Activated CD4-positive, CD25-positive, alpha-beta regulatory T cell treated with anti-CD3 and anti-CD28 coated beads, Interleukin-2, amount 50 U/mL, for 72 hours (primary cell): ENCODE data around the gene ZNF77.
A peak's percentile ranks its signal among the peaks of the same experiment; 100 is the strongest.
"Not testable (repeated sequence)": the region's sequence is repeated elsewhere in the genome, so short reads cannot be mapped to it uniquely, and the experiment has no call there.

Source experiments
- DNase-seq: peaks from one replicate; pipeline ENCODE4 v3.0.0; 2021

Gene ZNF77

DNA sequence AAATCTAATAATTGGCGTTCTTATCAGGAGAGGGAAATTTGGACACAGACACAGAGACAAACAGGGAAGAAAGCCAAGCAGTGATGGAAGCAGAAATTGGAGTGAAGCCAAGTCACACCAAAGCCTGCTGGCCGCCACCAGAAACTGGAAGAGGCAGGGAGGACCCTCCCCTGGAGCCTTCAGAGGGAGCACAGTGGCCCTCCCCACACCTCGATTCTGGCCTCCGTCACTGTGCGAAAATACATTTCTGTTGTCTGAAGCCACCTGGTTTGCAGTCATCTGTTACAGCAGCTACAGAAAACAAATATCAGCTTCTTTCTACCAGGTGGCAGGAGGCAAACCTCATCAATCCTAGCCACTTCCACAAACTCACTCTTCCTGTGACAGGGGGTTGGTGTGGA, 24.3 kb upstream of the ZNF77 start:
- DNase-seq: no peak

DNA sequence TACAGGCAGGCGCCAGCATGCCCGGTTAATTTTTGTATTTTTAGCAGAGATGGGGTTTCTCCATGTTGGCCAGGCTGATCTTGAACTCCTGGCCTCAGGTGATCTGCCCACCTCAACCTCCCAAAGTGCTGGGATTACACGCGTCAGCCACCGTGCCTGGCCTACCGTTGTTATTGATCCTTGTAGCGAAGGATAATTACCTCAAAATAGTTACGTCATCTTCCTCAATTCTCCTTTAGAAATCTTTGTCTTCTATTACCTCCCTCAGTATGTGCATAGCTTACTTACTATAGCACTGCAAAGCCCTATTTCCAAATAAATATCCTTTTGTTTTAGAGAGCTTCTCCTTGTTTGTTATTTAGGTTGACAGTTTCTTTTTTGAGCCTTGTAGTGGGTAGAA, 23.2 kb upstream of the ZNF77 start:
- DNase-seq: no peak

- no peak for DNase-seq
Observed at GRCh38 chr19:2964874-2965273, 20.1 kb upstream of the ZNF77 start.

GRCh38 chr19:2963631-2964030, 18.9 kb upstream of the ZNF77 start:
- not testable (repeated sequence) for DNase-seq

DNA sequence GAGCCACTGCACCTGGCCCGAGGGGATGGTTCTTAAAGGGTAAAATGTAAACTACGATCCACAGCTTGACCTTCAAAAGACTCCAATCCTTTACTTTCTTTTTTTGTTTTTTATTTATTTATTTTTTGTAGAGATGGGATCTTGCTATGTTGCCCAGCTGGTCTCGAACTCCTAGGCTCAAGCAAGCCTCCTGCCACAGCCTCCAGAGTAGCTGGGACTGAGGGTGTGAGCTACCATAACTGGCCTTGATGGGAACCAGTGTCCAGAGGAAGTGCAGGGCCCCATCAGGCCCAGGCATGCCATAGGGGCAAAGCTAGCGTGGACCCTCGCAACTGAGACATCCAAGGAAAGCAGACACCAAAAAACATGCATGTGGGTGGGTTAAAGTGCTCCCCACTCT, 18.4 kb upstream of the ZNF77 start:
- DNase-seq: no peak

DNA sequence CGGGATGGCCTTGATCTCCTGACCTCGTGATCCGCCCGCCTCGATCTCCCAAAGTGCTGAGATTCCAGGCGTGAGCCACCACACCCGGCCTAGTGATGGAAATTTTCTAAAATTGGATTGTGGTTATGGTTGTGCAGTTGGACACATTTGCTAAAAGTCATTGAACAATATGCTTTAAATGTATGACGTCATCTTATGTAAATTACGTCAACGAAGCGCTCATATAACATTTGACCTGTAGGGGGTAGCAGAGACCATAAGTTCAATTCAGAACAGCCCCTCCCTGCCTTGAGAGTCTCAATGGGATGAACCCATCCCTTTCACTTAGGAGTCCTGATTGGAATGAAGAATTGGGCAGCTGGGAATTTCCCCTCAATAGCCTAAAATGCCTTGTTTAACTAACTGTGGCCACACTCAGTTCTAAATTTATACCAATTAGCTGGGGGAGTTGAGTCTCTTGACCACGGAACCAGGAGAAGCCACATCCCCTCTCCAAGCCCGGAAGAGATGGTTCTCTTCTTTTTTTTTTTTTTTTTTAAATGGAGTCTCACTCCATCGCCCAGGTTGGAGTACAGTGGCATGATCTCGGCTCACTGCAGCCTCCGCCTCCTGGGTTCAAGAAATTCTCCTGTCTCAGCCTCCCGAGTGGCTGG, 17.4 kb upstream of the ZNF77 start:
- DNase-seq: no peak

GRCh38 chr19:2960120-2960519, 15.3 kb upstream of the ZNF77 start:
- no peak for DNase-seq

- no peak for DNase-seq
Observed at GRCh38 chr19:2957160-2957559, 12.4 kb upstream of the ZNF77 start.

- DNase-seq: no peak
Observed at GRCh38 chr19:2952953-2953481, 8.2 kb upstream of the ZNF77 start.

- DNase-seq: peak; percentile 100
Observed at GRCh38 chr19:2950286-2951124, 5.7 kb upstream of the ZNF77 start.

- no peak for DNase-seq
Observed at GRCh38 chr19:2949939-2950285, 5.1 kb upstream of the ZNF77 start.

DNA sequence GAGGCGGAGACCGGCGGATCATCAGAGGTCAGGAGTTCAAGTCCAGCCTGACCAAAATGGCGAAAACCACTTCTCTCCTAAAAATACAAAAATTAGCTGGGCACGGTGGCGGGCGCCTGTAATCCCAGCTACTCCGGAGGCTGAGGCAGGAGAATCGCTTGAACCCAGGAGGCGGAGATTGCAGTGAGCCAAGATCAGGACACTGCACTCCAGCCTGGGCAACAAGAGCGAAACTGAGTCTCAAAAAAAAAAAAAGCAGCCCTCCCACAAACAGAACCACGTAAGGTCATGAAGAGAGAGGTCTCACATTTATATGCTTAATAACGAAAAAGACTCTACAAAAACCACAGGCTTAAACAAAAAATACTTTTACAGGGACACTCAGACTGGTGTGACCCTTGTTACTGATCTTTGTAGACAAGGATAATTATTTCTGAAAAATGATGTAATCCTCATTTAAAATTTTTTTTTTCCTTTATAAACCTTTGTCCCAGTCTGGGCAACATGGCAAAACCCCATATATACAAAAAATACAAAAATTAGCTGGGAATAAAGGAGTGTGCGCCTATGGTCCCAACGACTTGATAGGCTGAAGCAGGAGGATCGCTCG, 909 bp upstream of the ZNF77 start:
- DNase-seq: no peak

GRCh38 chr19:2944403-2944774, 382 bp downstream of the ZNF77 start:
- no peak for DNase-seq

- no peak for DNase-seq
Observed at GRCh38 chr19:2942928-2943640, 1.7 kb downstream of the ZNF77 start.

DNA sequence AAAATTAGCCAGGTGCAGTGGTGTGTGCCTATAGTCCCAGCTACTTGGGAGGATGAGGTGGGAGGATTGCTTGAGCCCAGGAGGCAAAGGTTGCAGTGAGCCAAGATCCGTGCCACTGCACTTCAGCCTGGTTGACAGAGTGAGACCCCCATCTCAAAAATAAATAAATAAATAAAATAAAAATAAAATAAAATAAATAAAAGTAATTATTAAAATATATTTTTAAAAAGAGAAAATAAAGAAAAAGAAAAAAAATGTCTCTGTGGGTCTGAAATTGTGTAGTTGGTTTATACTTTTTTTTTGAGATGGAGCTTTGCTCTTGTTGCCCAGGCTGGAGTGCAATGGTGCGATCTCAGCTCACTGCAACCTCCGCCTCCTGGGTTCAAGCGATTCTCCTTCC, 8.9 kb downstream of the ZNF77 start:
- not testable (repeated sequence) for DNase-seq

DNA sequence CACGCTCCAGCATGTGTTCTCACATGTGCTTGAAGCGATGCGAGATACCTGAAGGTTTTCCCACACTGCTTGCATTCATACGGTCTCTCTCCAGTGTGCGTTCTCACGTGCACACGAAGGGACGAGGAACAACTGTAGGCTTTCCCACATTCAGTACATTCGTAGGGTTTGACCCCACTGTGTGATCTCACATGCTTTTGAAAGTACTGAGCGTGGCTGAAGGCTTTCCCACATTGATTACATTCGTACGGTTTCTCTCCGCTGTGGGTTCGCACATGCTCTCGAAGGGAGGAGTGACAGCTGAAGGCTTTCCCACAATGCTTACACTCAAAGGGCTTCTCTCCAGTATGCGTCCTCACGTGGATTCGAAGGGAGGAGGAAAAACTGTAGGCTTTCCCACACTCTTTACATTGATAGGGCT, 11.3 kb downstream of the ZNF77 start:
- no peak for DNase-seq

DNA sequence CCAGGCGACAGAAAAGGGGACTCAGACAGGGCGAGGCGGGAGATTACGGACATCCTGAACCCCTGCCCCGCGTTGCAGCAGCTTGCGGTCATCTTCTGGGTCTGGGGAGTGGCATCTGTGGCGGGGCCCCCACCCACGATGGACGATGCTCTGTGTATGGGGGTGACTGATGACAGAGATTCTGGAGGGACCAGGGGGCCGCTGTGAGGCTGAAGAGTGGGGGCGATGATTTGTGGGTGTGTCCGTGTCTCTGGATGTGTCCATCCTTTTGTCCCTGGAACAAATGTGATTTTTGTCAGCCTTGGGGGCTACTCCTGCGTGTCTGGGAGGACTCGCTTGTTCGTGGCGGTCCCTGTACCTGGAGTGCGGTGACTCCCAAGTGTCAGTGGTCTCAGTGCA, 17.7 kb downstream of the ZNF77 start:
- no peak for DNase-seq

- DNase-seq: no peak
Observed at GRCh38 chr19:2926341-2927031, 18.3 kb downstream of the ZNF77 start.

DNA sequence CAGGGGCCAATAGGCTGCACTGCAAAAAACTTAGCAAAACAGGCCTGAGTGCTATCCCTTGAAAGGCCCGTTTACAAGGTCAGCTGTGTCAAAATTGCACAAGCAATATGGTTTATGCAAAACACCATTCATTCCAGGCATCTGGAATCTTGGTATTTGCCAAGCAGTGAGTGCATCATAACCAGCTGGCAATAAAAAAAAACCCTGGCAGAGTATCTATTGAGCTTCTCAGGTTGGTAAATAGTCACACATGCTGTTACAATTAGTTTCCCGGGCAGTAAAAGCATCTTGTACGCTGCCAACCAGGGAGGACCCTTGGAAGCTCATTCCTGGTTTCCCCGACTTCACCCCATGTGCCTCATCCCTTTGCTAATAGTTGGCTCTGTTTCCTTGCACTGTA, 21.3 kb downstream of the ZNF77 start:
- DNase-seq: no peak

GRCh38 chr19:2922987-2923386, 21.8 kb downstream of the ZNF77 start:
- no peak for DNase-seq

DNA sequence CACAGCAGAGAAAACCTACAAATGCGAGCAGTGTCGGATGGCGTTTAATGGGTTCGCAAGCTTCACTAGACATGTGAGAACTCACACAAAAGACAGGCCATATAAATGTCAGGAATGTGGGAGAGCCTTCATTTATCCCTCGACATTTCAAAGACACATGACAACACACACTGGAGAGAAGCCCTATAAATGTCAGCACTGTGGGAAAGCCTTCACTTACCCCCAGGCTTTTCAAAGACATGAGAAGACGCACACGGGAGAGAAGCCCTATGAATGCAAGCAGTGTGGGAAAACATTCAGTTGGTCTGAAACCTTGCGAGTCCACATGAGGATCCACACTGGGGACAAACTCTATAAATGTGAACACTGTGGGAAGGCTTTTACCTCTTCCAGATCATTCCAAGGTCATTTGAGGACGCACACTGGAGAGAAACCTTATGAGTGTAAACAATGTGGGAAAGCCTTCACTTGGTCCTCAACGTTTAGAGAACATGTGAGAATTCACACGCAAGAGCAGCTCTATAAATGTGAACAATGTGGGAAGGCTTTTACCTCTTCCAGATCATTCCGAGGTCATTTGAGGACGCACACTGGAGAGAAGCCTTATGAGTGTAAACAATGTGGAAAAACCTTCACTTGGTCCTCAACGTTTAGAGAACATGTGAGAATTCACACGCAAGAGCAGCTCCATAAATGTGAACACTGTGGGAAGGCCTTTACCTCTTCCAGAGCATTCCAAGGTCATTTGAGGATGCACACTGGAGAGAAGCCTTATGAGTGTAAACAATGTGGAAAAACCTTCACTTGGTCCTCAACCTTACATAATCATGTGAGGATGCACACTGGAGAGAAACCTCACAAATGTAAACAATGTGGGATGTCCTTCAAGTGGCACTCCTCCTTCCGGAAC, 27.2 kb downstream of the ZNF77 start:
- no peak for DNase-seq

- no peak for DNase-seq
Observed at GRCh38 chr19:2912306-2912705, 32.5 kb downstream of the ZNF77 start.
